GM18508 (cell line): ENCODE results near the gene TTC16.
A peak's percentile ranks its signal among the peaks of the same experiment; 100 is the strongest.

ENCODE experiments used
- ATAC-seq: cut with Tn5 transposase; IDR thresholded peaks from one replicate; pipeline ENCODE4 v1.9.1; 2021; ENCODE audit warnings: moderate number of reproducible peaks; ENCODE audit not compliant: insufficient read depth, unreplicated experiment

The TTC16 gene

GRCh38 chr9:127715470-127716337, at the start of gene TTC16, which contains the start of gene PTRH1:
Gene TTC16, plus strand, starts transcription at chr9:127716079. Its CDS starts 67 bp downstream, at chr9:127716146.
Gene PTRH1, minus strand, starts transcription at chr9:127715663. Its CDS starts 24 bp downstream, at chr9:127715639.
- peak; percentile 58 for ATAC-seq

GRCh38 chr9:127667127-127667844, 48.6 kb upstream of the TTC16 start:
- ATAC-seq: no peak

GRCh38 chr9:127667906-127668305, 48.0 kb upstream of the TTC16 start:
- ATAC-seq: no peak

- no peak for ATAC-seq
These were observed 42.6 kb upstream of the TTC16 start for GRCh38 chr9:127673234-127673633.

- ATAC-seq: no peak
These were observed 39.2 kb upstream of the TTC16 start for GRCh38 chr9:127676638-127677037.

GRCh38 chr9:127679506-127679905, 36.4 kb upstream of the TTC16 start:
- ATAC-seq: no peak

GRCh38 chr9:127680226-127680625, 35.7 kb upstream of the TTC16 start:
- no peak for ATAC-seq

GRCh38 chr9:127680846-127681245, 35.0 kb upstream of the TTC16 start:
- no peak for ATAC-seq

GRCh38 chr9:127682351-127683136, 33.3 kb upstream of the TTC16 start:
- ATAC-seq: no peak

GRCh38 chr9:127683723-127684122, 32.2 kb upstream of the TTC16 start:
- no peak for ATAC-seq

- ATAC-seq: no peak
These were observed 31.3 kb upstream of the TTC16 start for GRCh38 chr9:127684576-127684975.

GRCh38 chr9:127686461-127687393, 29.2 kb upstream of the TTC16 start:
- no peak for ATAC-seq

GRCh38 chr9:127689329-127690000, 26.4 kb upstream of the TTC16 start:
- no peak for ATAC-seq

- ATAC-seq: no peak
These were observed 25.1 kb upstream of the TTC16 start for GRCh38 chr9:127690735-127691134.

GRCh38 chr9:127692071-127692470, 23.8 kb upstream of the TTC16 start:
- no peak for ATAC-seq

- ATAC-seq: no peak
These were observed 22.7 kb upstream of the TTC16 start for GRCh38 chr9:127693143-127693542.

- no peak for ATAC-seq
These were observed 22.2 kb upstream of the TTC16 start for GRCh38 chr9:127693697-127694096.

- no peak for ATAC-seq
These were observed 20.8 kb upstream of the TTC16 start for GRCh38 chr9:127694890-127695720.
